Measurements from ENCODE around the gene NDUFV3. TPM values are rescaled to one million over a fixed set of nuclear protein-coding genes. Genes with fewer than 3 reads are reported as not detected.

Gene NDUFV3
- polyA plus RNA-seq, 6 donors from 2014 or later = 4.3 to 22.0 (median 12.4) TPM

DNA sequence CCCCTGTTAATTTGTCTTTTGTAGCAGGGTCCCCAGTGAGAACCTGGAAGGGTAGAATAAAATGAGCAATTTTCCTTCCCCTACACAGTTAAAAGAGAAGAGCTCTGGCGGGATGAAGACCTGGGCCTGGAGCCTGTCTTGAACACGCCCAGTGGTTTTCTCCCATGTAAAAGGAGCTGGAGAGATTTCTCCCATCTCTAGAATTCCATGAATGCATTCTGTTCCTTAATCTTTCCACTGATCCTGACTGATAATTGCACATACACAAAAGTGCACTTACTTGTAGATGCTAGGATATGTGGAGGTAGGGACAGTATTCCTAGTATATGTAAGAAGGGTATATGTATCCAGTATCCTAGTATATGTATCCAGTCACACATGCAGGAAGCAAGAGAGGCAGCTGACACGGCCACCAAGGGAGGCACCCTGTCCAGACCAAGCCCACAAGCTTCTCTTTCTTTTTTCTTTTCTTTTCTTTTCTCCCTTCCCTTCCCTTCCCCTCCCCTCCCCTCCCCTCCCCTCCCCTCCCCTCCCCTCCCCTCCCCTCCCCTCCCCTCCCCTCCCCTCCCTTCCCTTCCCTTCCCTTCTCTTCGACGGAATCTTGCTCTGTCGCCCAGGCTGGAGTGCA, 69.4 kb downstream of the NDUFV3 start:
- Mint-ChIP-seq H3K27ac (peak overlapping the region in 1 of 6 donors; percentile 18), H3K27me3 (peaks cover 0 to 5% (median 0%) of the 10 kb centered on the region in 3 donors)

More for the DNA sequence above, 69.4 kb downstream of the NDUFV3 start:
- DNase-seq = no peak
- no peaks in the 10 kb centered on the region for H3K9me3 Mint-ChIP-seq
- no peaks in the 10 kb centered on the region for H3K36me3 Mint-ChIP-seq
- peak overlapping the region in 1 of 8 donors; percentile 24 for H3K4me3 Mint-ChIP-seq
- ATAC-seq (ENCODE audit: low read depth in 2 of 2) = no peak
- H3K4me1 Mint-ChIP-seq = no peaks in the 10 kb centered on the region

Other genes starting within 250 kb of the NDUFV3 start
- 1 to 10 TPM in 2 of 6 donors, under 1 TPM in 3, not detected in 1; 0.26 to 1.5 (median 0.79) TPM for gene PDE9A, start 239.7 kb upstream of the NDUFV3 start, polyA plus RNA-seq (ENCODE audit: low read depth in 6 of 6)
- 10 to 100 TPM in 4 of 6 donors, 1 to 10 TPM in 2; 8.7 to 18.4 (median 10.5) TPM for gene WDR4, start 13.8 kb upstream of the NDUFV3 start, polyA plus RNA-seq (ENCODE audit: low read depth in 6 of 6)
- not detected for gene ERVH48-1, start 32.3 kb downstream of the NDUFV3 start, polyA plus RNA-seq (ENCODE audit: low read depth in 6 of 6)
- 10 to 100 TPM; 10.8 to 29.5 (median 20.9) TPM for gene PKNOX1, start 81.3 kb downstream of the NDUFV3 start, polyA plus RNA-seq (ENCODE audit: low read depth in 6 of 6)
- under 1 TPM in 1 of 6 donors, not detected in 5; 0.17 TPM for gene CBS, start 182.5 kb downstream of the NDUFV3 start, polyA plus RNA-seq (ENCODE audit: low read depth in 6 of 6)
- gene U2AF1, start 214.3 kb downstream of the NDUFV3 start, polyA plus RNA-seq (ENCODE audit: low read depth in 6 of 6) = 10 to 100 TPM; 49.8 to 87.0 (median 75.0) TPM

All from naive B cell (primary cell).